RWPE2 (cell line): ENCODE measurements around the gene ZNF740.

ENCODE experiments used
- ATAC-seq: fragments of 200-7000 bp; cut with Tn5 transposase; 3 replicates; pipeline ENCODE4 v1.9.1; 2021; ENCODE audit warnings: low read depth
- DNase-seq: peaks from one replicate; pipeline ENCODE4 v3.0.0-alpha.2; 2020; ENCODE audit warnings: low spot score
- H3K27ac ChIP-seq: fragments of 450-650 bp; 2 replicates; pipeline ENCODE4 v1.5.1; 2017; ENCODE audit warnings: mild to moderate bottlenecking; ENCODE audit not compliant: poor library complexity, severe bottlenecking
- H3K27me3 ChIP-seq: fragments of 250-450 bp; sonication (Bioruptor Pico); 2 replicates; pipeline ENCODE4 v1.5.1; 2021; ENCODE audit warnings: mild to moderate bottlenecking, moderate library complexity; ENCODE audit not compliant: insufficient read depth, poor library complexity, severe bottlenecking
- H3K36me3 ChIP-seq: fragments of 250-450 bp; sonication (Bioruptor Pico); 2 replicates; pipeline ENCODE4 v1.5.1; 2020; ENCODE audit warnings: low read depth, mild to moderate bottlenecking, moderate library complexity
- H3K4me1 ChIP-seq: fragments of 250-450 bp; sonication (Bioruptor Pico); 2 replicates; pipeline ENCODE4 v1.5.1; 2021; ENCODE audit warnings: mild to moderate bottlenecking, moderate library complexity; ENCODE audit not compliant: insufficient read depth, poor library complexity, severe bottlenecking
- H3K4me3 ChIP-seq: fragments of 250-450 bp; sonication (Bioruptor Pico); 2 replicates; pipeline ENCODE4 v1.5.1; 2021; ENCODE audit warnings: mild to moderate bottlenecking, moderate library complexity; ENCODE audit not compliant: severe bottlenecking
- H3K9me3 ChIP-seq: fragments of 250-450 bp; sonication (Bioruptor Pico); 2 replicates; pipeline ENCODE4 v1.5.1; 2021; ENCODE audit warnings: mild to moderate bottlenecking, moderate library complexity; ENCODE audit not compliant: severe bottlenecking
- TF ChIP-seq, protein P1 (sequence below): fragments of 450-650 bp; IDR thresholded peaks from one replicate; pipeline ENCODE4 v1.5.1; 2017; ENCODE audit warnings: mild to moderate bottlenecking, moderate library complexity; ENCODE audit not compliant: poor library complexity, severe bottlenecking

ZNF740 gene

GRCh38 chr12:53185582-53186153 is 5.1 kb downstream of the ZNF740 start:
- Histone ChIP-seq H3K36me3 (peaks cover 58% of the 10 kb centered on the region), H3K4me3 (no peak overlapping the region), H3K27ac (no peak overlapping the region), H3K9me3 (no peaks in the 10 kb centered on the region), H3K4me1 (peaks cover 10% of the 10 kb centered on the region), H3K27me3 (no peaks in the 10 kb centered on the region)
- ATAC-seq (no peak), DNase-seq (no peak)
- TF ChIP-seq, protein P1, sequence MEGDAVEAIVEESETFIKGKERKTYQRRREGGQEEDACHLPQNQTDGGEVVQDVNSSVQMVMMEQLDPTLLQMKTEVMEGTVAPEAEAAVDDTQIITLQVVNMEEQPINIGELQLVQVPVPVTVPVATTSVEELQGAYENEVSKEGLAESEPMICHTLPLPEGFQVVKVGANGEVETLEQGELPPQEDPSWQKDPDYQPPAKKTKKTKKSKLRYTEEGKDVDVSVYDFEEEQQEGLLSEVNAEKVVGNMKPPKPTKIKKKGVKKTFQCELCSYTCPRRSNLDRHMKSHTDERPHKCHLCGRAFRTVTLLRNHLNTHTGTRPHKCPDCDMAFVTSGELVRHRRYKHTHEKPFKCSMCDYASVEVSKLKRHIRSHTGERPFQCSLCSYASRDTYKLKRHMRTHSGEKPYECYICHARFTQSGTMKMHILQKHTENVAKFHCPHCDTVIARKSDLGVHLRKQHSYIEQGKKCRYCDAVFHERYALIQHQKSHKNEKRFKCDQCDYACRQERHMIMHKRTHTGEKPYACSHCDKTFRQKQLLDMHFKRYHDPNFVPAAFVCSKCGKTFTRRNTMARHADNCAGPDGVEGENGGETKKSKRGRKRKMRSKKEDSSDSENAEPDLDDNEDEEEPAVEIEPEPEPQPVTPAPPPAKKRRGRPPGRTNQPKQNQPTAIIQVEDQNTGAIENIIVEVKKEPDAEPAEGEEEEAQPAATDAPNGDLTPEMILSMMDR: no peak

GRCh38 chr12:53186745-53187144 is 6.2 kb downstream of the ZNF740 start:
- H3K27ac ChIP-seq: no peak overlapping the region
- DNase-seq (no peak), ATAC-seq (no peak)
- H3K36me3 ChIP-seq: peaks cover 59% of the 10 kb centered on the region
- TF ChIP-seq, protein P1: no peak
- no peaks in the 10 kb centered on the region for H3K9me3 ChIP-seq
- no peaks in the 10 kb centered on the region for H3K27me3 ChIP-seq
- H3K4me3 ChIP-seq: no peak overlapping the region
- peaks cover 7% of the 10 kb centered on the region for H3K4me1 ChIP-seq

DNA sequence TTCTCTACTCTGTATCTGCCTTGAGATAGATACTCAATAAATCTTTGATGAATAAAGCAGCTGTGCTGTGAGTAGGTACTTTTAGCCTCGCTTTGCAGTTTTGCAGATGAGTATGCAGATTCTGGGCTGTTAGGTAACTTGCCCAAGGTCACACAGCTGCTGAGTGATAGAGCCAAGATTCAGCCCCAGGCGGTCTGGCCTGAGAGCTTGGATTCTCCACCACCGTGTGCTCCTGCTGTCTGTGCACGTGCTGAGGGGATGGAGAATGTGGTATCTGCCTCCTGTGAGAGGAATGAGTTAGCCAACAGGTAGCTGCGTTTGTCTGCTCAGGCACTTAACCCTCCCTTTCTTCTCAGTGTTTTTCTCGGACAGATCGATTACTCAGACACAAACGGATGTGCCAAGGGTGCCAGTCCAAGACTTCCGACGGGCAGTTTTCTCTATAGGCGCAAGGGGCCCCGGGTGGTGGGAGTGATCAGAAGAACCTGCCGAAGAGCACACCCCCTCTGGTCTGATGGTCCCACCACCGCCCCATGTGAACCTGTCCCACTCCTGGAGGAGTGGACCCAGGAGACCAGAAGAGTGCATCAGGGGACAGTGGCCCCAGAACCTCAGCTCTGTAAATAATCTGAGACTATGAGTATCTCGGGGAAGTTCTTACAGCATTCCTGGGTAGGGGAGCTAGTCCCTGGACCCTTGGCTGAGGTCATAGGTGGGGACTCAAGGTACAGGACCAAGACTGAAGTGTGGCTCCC is 6.8 kb downstream of the ZNF740 start:
- Histone ChIP-seq H3K9me3 (no peaks in the 10 kb centered on the region), H3K27me3 (no peaks in the 10 kb centered on the region), H3K27ac (no peak overlapping the region), H3K4me3 (no peak overlapping the region), H3K36me3 (peaks cover 53% of the 10 kb centered on the region), H3K4me1 (peaks cover 1% of the 10 kb centered on the region)
- ATAC-seq (no peak), DNase-seq (no peak)
- TF ChIP-seq, protein P1: no peak

DNA sequence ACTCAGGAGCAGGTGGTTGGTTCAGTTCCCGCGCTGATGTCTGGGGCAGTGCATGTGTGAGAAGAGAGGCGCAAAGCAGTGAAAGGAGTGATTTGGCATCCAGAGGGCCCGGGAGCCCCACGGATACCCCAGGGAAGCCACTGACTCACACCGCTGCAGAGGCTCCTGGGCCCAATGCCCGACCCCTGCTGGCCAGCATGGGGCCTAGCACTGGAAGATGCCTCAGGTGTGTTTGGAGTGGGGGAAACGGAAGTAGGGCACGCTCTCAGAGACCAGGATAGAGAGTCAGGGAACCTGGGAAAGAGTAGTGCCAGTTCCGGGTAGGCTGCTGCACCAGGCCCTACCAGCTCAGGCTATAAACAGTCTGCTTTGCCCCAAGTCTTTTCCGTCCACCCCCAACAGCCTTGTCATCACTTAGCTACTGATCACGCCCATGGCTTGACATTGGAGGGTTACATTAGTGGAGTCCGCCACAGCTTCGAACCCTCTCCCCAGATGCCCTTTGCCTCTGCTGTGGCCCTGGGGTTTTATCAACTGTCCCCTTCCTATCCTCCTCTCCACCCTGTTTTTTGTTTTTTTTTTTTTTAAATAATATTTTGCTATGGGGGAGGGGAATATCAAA is 9.7 kb downstream of the ZNF740 start:
- H3K4me3 ChIP-seq: no peak overlapping the region
- peak; percentile 72; the same call in 2 of the 3 replicates for ATAC-seq
- no peaks in the 10 kb centered on the region for H3K27me3 ChIP-seq

More for the DNA sequence above, 9.7 kb downstream of the ZNF740 start:
- H3K9me3 ChIP-seq: no peaks in the 10 kb centered on the region
- peaks cover 24% of the 10 kb centered on the region for H3K36me3 ChIP-seq
- H3K4me1 ChIP-seq: no peaks in the 10 kb centered on the region
- TF ChIP-seq, protein P1: peak; percentile 58
- H3K27ac ChIP-seq: no peak overlapping the region
- DNase-seq: no peak
